DND-41 (cell line): ENCODE data around the gene TUFT1.
"Not testable (repeated sequence)": the region's sequence is repeated elsewhere in the genome, so short reads cannot be mapped to it uniquely, and the experiment has no call there.

ENCODE experiments used
- EZH2 ChIP-seq: IDR thresholded peaks from 3 replicates; pipeline ENCODE4 v1.6.1; 2012; ENCODE audit warnings: borderline replicate concordance, low read depth, mild to moderate bottlenecking, moderate library complexity, low read length, inconsistent platforms; ENCODE audit not compliant: severe bottlenecking
- TF ChIP-seq, protein P1 (sequence below): IDR thresholded peaks from 2 replicates; pipeline ENCODE4 v1.5.1; 2012; ENCODE audit warnings: borderline replicate concordance, low read length, moderate library complexity, mild to moderate bottlenecking; ENCODE audit not compliant: poor library complexity, severe bottlenecking; ENCODE audit errors: extremely low read depth

DNA sequence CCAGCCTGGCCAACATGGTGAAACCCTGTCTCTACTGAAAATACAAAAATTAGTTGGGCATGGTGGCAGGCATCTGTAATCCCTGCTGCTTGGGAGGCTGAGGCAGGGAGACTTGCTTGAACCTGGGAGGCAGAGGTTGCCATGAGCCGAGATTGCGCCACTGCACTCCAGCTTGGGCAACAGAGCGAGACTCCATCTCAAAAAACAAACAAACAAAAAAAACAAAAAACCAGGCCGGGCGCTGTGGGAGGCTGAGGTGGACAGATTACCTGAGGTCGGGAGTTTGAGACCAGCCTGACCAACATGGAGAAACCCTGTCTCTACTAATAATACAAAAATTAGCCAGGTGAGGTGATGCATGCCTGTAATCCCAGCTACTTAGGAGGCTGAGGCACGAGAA, 17.7 kb upstream of the TUFT1 start:
- TF ChIP-seq, protein P1, sequence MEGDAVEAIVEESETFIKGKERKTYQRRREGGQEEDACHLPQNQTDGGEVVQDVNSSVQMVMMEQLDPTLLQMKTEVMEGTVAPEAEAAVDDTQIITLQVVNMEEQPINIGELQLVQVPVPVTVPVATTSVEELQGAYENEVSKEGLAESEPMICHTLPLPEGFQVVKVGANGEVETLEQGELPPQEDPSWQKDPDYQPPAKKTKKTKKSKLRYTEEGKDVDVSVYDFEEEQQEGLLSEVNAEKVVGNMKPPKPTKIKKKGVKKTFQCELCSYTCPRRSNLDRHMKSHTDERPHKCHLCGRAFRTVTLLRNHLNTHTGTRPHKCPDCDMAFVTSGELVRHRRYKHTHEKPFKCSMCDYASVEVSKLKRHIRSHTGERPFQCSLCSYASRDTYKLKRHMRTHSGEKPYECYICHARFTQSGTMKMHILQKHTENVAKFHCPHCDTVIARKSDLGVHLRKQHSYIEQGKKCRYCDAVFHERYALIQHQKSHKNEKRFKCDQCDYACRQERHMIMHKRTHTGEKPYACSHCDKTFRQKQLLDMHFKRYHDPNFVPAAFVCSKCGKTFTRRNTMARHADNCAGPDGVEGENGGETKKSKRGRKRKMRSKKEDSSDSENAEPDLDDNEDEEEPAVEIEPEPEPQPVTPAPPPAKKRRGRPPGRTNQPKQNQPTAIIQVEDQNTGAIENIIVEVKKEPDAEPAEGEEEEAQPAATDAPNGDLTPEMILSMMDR: not testable (repeated sequence)
- not testable (repeated sequence) for TF ChIP-seq EZH2
